HFFc6 (cell line): ENCODE data around the gene PPP1CB. TPM values are rescaled to one million over a fixed set of nuclear protein-coding genes. Genes with fewer than 3 reads are reported as not detected.

ENCODE experiments used
- DNase-seq: peaks from one replicate; pipeline ENCODE4 v3.0.0-alpha.2; 2018
- H3K27ac Mint-ChIP-seq: 2 replicates; pipeline ENCODE4 v1.8.0; 2020; ENCODE audit warnings: mild to moderate bottlenecking, mixed read lengths
- H3K27me3 Mint-ChIP-seq: 2 replicates; pipeline ENCODE4 v1.8.0; 2021; ENCODE audit warnings: mild to moderate bottlenecking, moderate library complexity, mixed read lengths; ENCODE audit not compliant: insufficient read depth
- H3K36me3 Mint-ChIP-seq: 2 replicates; pipeline ENCODE4 v1.8.0; 2021; ENCODE audit warnings: low read depth, mixed read lengths
- H3K4me1 Mint-ChIP-seq: 2 replicates; pipeline ENCODE4 v1.8.0; 2020; ENCODE audit warnings: low read depth, mixed read lengths
- H3K4me3 Mint-ChIP-seq: 2 replicates; pipeline ENCODE4 v1.8.0; 2020; ENCODE audit warnings: mild to moderate bottlenecking, moderate library complexity, mixed read lengths
- H3K9me3 Mint-ChIP-seq: 2 replicates; pipeline ENCODE4 v1.8.0; 2020; ENCODE audit warnings: mild to moderate bottlenecking, mixed read lengths
- CTCF ChIP-seq: fragments of 200-600 bp; sonication (generic); IDR thresholded peaks from 2 replicates; pipeline ENCODE4 v1.5.0; 2021; ENCODE audit warnings: antibody characterized with exemption, mild to moderate bottlenecking
- total RNA-seq, 6 experiments: library from RNA; stranded (reverse); fragmentation: NEBNext Ultra II Directional; extraction: Animal tissue kit (Norgen Biotek cat#: 25700); gene quantifications; 2 replicates in 1 of 6; 3 replicates in 5 of 6; pipeline ENCODE4 v1.2.3, GENCODE V29; 2021

PPP1CB gene
- total RNA-seq, 6 experiments from 2014 or later = 188 to 209 (median 202) TPM

GRCh38 chr2:28707592-28707991 is 44.0 kb upstream of the PPP1CB start:
- H3K4me1 Mint-ChIP-seq = peaks cover 12% of the 10 kb centered on the region; the same call in 1 of the 2 replicates
- no peak for DNase-seq
- peaks cover 4% of the 10 kb centered on the region; the same call in 1 of the 2 replicates for H3K36me3 Mint-ChIP-seq
- peaks cover 8% of the 10 kb centered on the region; the same call in 1 of the 2 replicates for H3K9me3 Mint-ChIP-seq
- no peak overlapping the region for H3K27ac Mint-ChIP-seq
- no peak overlapping the region for H3K4me3 Mint-ChIP-seq
- peaks cover 1% of the 10 kb centered on the region for H3K27me3 Mint-ChIP-seq
- TF ChIP-seq CTCF = no peak

GRCh38 chr2:28709101-28709500 is 42.5 kb upstream of the PPP1CB start:
- DNase-seq = no peak
- Mint-ChIP-seq H3K36me3 (peaks cover 4% of the 10 kb centered on the region; the same call in 1 of the 2 replicates), H3K9me3 (peaks cover 8% of the 10 kb centered on the region; the same call in 1 of the 2 replicates), H3K27me3 (peaks cover 1% of the 10 kb centered on the region), H3K27ac (no peak overlapping the region), H3K4me1 (peaks cover 20% of the 10 kb centered on the region), H3K4me3 (no peak overlapping the region)
- no peak for TF ChIP-seq CTCF

GRCh38 chr2:28710545-28710944 is 41.1 kb upstream of the PPP1CB start:
- Mint-ChIP-seq H3K27ac (no peak overlapping the region), H3K9me3 (peaks cover 6% of the 10 kb centered on the region; the same call in 1 of the 2 replicates), H3K4me3 (no peak overlapping the region), H3K36me3 (peaks cover 2% of the 10 kb centered on the region; the same call in 1 of the 2 replicates), H3K4me1 (peaks cover 23% of the 10 kb centered on the region), H3K27me3 (peaks cover 1% of the 10 kb centered on the region)
- DNase-seq = no peak
- TF ChIP-seq CTCF = no peak

- H3K27ac Mint-ChIP-seq = peak overlapping the region; percentile 12
- no peaks in the 10 kb centered on the region; the same call in none of the 2 replicates for H3K27me3 Mint-ChIP-seq
- DNase-seq = peak; percentile 45
These were observed 37.9 kb upstream of the PPP1CB start for GRCh38 chr2:28713577-28714298.

DNA sequence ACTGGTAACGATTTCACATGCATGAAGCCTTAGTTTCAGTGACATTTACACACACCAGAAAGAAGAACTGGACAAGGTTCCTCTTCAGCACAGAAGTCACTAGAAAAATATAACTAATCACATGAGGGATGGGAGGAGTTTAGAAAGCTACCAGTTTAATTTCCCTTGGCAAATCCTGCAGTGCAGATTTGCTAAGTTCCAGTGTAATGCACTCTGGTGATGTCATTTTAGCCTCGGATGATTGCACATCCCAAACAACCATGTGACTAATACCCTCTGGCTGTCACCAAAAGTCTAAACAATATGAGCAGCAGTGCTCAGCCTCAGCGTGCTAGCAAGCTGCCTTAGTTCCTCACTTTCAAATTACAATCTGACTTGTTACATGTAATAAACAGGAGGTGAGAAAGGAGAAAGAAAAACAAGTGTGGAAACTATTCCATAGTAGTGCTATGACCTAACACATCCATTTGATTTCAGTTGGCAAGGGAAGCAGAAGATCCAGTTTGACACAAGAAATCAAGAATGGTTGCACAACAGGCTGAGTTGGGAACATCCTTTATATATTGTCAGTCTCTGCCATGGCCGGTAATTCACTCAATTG is 35.3 kb upstream of the PPP1CB start:
- H3K4me1 Mint-ChIP-seq = peaks cover 41% of the 10 kb centered on the region
- H3K9me3 Mint-ChIP-seq = no peaks in the 10 kb centered on the region
- DNase-seq = peak; percentile 89
- no peaks in the 10 kb centered on the region for H3K36me3 Mint-ChIP-seq
- H3K4me3 Mint-ChIP-seq = peak overlapping the region; percentile 79
- peak overlapping the region; percentile 89 for H3K27ac Mint-ChIP-seq
- peaks cover 5% of the 10 kb centered on the region for H3K27me3 Mint-ChIP-seq
- no peak for TF ChIP-seq CTCF

More at GRCh38 chr2:28713577-28714298, 37.9 kb upstream of the PPP1CB start:
- Mint-ChIP-seq H3K4me1 (peaks cover 47% of the 10 kb centered on the region), H3K4me3 (no peak overlapping the region), H3K9me3 (no peaks in the 10 kb centered on the region), H3K36me3 (no peaks in the 10 kb centered on the region)
- no peak for TF ChIP-seq CTCF
